ENCODE measurements around the gene SNCAIP. TPM values are rescaled to one million over a fixed set of nuclear protein-coding genes. Genes with fewer than 3 reads are reported as not detected.

Gene SNCAIP
- total RNA-seq, 4 donors from 2014 or later = 2.4 to 6.5 (median 4.0) TPM

- 22% methylated on average over 7 of the region's 7 CpGs for WGBS
- Histone ChIP-seq H3K4me3 (no peak overlapping the region), H3K27ac (no peak overlapping the region), H3K27me3 (no peaks in the 10 kb centered on the region), H3K36me3 (no peaks in the 10 kb centered on the region), H3K9me3 (no peaks in the 10 kb centered on the region), H3K4me1 (peaks cover 13% of the 10 kb centered on the region)
- no peak for DNase-seq (ENCODE audit: low spot score in 2 of 2)
- TF ChIP-seq POLR2A (IDR thresholded peaks at IDR 0.05) (no peak), POLR2AphosphoS5 (IDR thresholded peaks at IDR 0.05) (no peak), EP300 (IDR thresholded peaks at IDR 0.05) (no peak), CTCF (IDR thresholded peaks at IDR 0.05) (no peak)
These were observed 10.9 kb downstream of the SNCAIP start for GRCh38 chr5:122322801-122323548.

GRCh38 chr5:122323738-122324137 is 11.7 kb downstream of the SNCAIP start:
- TF ChIP-seq CTCF (IDR thresholded peaks at IDR 0.05) (no peak), POLR2AphosphoS5 (IDR thresholded peaks at IDR 0.05) (no peak), EP300 (IDR thresholded peaks at IDR 0.05) (no peak), POLR2A (IDR thresholded peaks at IDR 0.05) (no peak)

GRCh38 chr5:122327110-122327509 is 15.1 kb downstream of the SNCAIP start:
- no peak for DNase-seq (ENCODE audit: low spot score in 2 of 2)
- TF ChIP-seq POLR2AphosphoS5 (IDR thresholded peaks at IDR 0.05) = no peak
- no peak for TF ChIP-seq POLR2A (IDR thresholded peaks at IDR 0.05)
- TF ChIP-seq CTCF (IDR thresholded peaks at IDR 0.05) = no peak
- TF ChIP-seq EP300 (IDR thresholded peaks at IDR 0.05) = no peak
- Histone ChIP-seq H3K4me3 (no peak overlapping the region), H3K4me1 (peaks cover 13% of the 10 kb centered on the region), H3K9me3 (no peaks in the 10 kb centered on the region), H3K27me3 (no peaks in the 10 kb centered on the region), H3K36me3 (no peaks in the 10 kb centered on the region), H3K27ac (no peak overlapping the region)
- WGBS = 65% methylated on average over 2 of the region's 2 CpGs

More at GRCh38 chr5:122323738-122324137, 11.7 kb downstream of the SNCAIP start:
- Histone ChIP-seq H3K4me3 (no peak overlapping the region), H3K9me3 (no peaks in the 10 kb centered on the region), H3K4me1 (peaks cover 13% of the 10 kb centered on the region), H3K27ac (no peak overlapping the region), H3K36me3 (no peaks in the 10 kb centered on the region), H3K27me3 (no peaks in the 10 kb centered on the region)
- 47% methylated on average over 4 of the region's 4 CpGs for WGBS
- no peak for DNase-seq (ENCODE audit: low spot score in 2 of 2)

GRCh38 chr5:122330881-122331280 is 18.8 kb downstream of the SNCAIP start:
- WGBS = 94% methylated on average over 6 of the region's 6 CpGs
- DNase-seq (ENCODE audit: low spot score in 2 of 2) = no peak
- H3K9me3 ChIP-seq = no peaks in the 10 kb centered on the region
- H3K4me3 ChIP-seq = no peak overlapping the region
- no peaks in the 10 kb centered on the region for H3K4me1 ChIP-seq
- H3K27me3 ChIP-seq = no peaks in the 10 kb centered on the region
- no peaks in the 10 kb centered on the region for H3K36me3 ChIP-seq
- H3K27ac ChIP-seq = no peak overlapping the region
- TF ChIP-seq POLR2AphosphoS5 (IDR thresholded peaks at IDR 0.05) = no peak
- no peak for TF ChIP-seq EP300 (IDR thresholded peaks at IDR 0.05)
- no peak for TF ChIP-seq CTCF (IDR thresholded peaks at IDR 0.05)
- no peak for TF ChIP-seq POLR2A (IDR thresholded peaks at IDR 0.05)

- Histone ChIP-seq H3K36me3 (no peaks in the 10 kb centered on the region), H3K4me1 (no peaks in the 10 kb centered on the region), H3K27me3 (no peaks in the 10 kb centered on the region), H3K27ac (no peak overlapping the region), H3K4me3 (no peak overlapping the region), H3K9me3 (no peaks in the 10 kb centered on the region)
- no peak for DNase-seq (ENCODE audit: low spot score in 2 of 2)
- 83% methylated on average over 5 of the region's 5 CpGs for WGBS
- TF ChIP-seq CTCF (IDR thresholded peaks at IDR 0.05) (no peak), POLR2AphosphoS5 (IDR thresholded peaks at IDR 0.05) (no peak), EP300 (IDR thresholded peaks at IDR 0.05) (no peak), POLR2A (IDR thresholded peaks at IDR 0.05) (no peak)
These were observed 20.8 kb downstream of the SNCAIP start for GRCh38 chr5:122332599-122333555.

Data from suprapubic skin (tissue), 4 donors.